Astrocyte (in vitro differentiated cells and primary cell): ENCODE results near the gene RBM22. TPM values are rescaled to one million over a fixed set of nuclear protein-coding genes. Genes with fewer than 3 reads are reported as not detected.

Experiments
- DNase-seq: peaks from one replicate; pipeline ENCODE4 v3.0.0-alpha.2; 2010; ENCODE audit warnings: low read depth
- FAIRE-seq: peaks from 2 replicates; lab custom pipeline; 2011; peaks lifted over from hg19 to GRCh38; lab: Jason Lieb, UNC
- H2AFZ ChIP-seq: 2 replicates; pipeline ENCODE4 v1.6.0; 2012; ENCODE audit warnings: low read depth, low read length, inconsistent platforms
- H3K27ac ChIP-seq: 2 replicates; pipeline ENCODE4 v1.5.1; 2011; ENCODE audit warnings: low read depth, low read length, inconsistent platforms
- H3K27me3 ChIP-seq: 2 replicates; pipeline ENCODE4 v1.6.0; 2011; ENCODE audit warnings: low read length, inconsistent platforms; ENCODE audit not compliant: insufficient read depth
- H3K36me3 ChIP-seq: 2 replicates; pipeline ENCODE4 v1.5.1; 2011; ENCODE audit warnings: low read length, inconsistent platforms; ENCODE audit not compliant: insufficient read depth
- H3K4me1 ChIP-seq: 2 replicates; pipeline ENCODE4 v1.5.1; 2011; ENCODE audit warnings: low read length, inconsistent platforms; ENCODE audit not compliant: insufficient read depth
- H3K4me2 ChIP-seq: 2 replicates; pipeline ENCODE4 v1.6.0; 2012; ENCODE audit warnings: low read length, inconsistent platforms
- H3K4me3 ChIP-seq: 2 replicates; pipeline ENCODE4 v1.5.1; 2011; ENCODE audit warnings: low read depth, mild to moderate bottlenecking, low read length, inconsistent platforms; ENCODE audit not compliant: insufficient read depth
- H3K79me2 ChIP-seq: 2 replicates; pipeline ENCODE4 v1.6.0; 2012; ENCODE audit warnings: mild to moderate bottlenecking, low read length, inconsistent platforms; ENCODE audit not compliant: insufficient read depth
- H3K9ac ChIP-seq: 2 replicates; pipeline ENCODE4 v1.6.0; 2012; ENCODE audit warnings: mild to moderate bottlenecking, low read length, inconsistent platforms
- H3K9me3 ChIP-seq: 2 replicates; pipeline ENCODE4 v1.5.1; 2012; ENCODE audit warnings: low read depth, mild to moderate bottlenecking, low read length, inconsistent platforms; ENCODE audit not compliant: insufficient read depth
- H4K20me1 ChIP-seq: 2 replicates; pipeline ENCODE4 v1.6.0; 2012; ENCODE audit warnings: low read length, inconsistent platforms; ENCODE audit not compliant: insufficient read depth
- H3K27ac Mint-ChIP-seq: one replicate; pipeline ENCODE4 v1.8.0; 2021; ENCODE audit warnings: mild to moderate bottlenecking, mixed read lengths; ENCODE audit not compliant: unreplicated experiment
- H3K27me3 Mint-ChIP-seq: one replicate; pipeline ENCODE4 v1.8.0; 2021; ENCODE audit warnings: low read depth, mixed read lengths; ENCODE audit not compliant: unreplicated experiment
- H3K36me3 Mint-ChIP-seq: one replicate; pipeline ENCODE4 v1.8.0; 2021; ENCODE audit warnings: low read depth, mixed read lengths; ENCODE audit not compliant: unreplicated experiment
- H3K4me1 Mint-ChIP-seq: one replicate; pipeline ENCODE4 v1.8.0; 2021; ENCODE audit warnings: low read depth, mixed read lengths; ENCODE audit not compliant: unreplicated experiment
- H3K4me3 Mint-ChIP-seq: one replicate; pipeline ENCODE4 v1.8.0; 2021; ENCODE audit warnings: mild to moderate bottlenecking, moderate library complexity, mixed read lengths; ENCODE audit not compliant: unreplicated experiment
- H3K9me3 Mint-ChIP-seq: one replicate; pipeline ENCODE4 v1.8.0; 2021; ENCODE audit warnings: mild to moderate bottlenecking, mixed read lengths; ENCODE audit not compliant: unreplicated experiment
- CTCF ChIP-seq: IDR thresholded peaks from 2 replicates; pipeline ENCODE4 v1.5.1; 2011; ENCODE audit warnings: low read depth, mild to moderate bottlenecking, inconsistent platforms, low read length, moderate library complexity; ENCODE audit not compliant: insufficient read depth
- EZH2 ChIP-seq: IDR thresholded peaks from 2 replicates; pipeline ENCODE4 v1.6.1; 2012; ENCODE audit warnings: mild to moderate bottlenecking, low read length, inconsistent platforms; ENCODE audit not compliant: insufficient read depth
- total RNA-seq: library from RNA; stranded (reverse); gene quantifications from 2 replicates; pipeline ENCODE4 v1.2.1, GENCODE V29; 2021

The RBM22 gene
- total RNA-seq, 1 donor from 2014 or later: 47.4 TPM

GRCh38 chr5:150645070-150645700 lies 55.7 kb downstream of the RBM22 start:
- H3K36me3 Mint-ChIP-seq: peaks cover 19% of the 10 kb centered on the region
- H3K4me1 Mint-ChIP-seq: peaks cover 54% of the 10 kb centered on the region
- H3K9me3 Mint-ChIP-seq: peaks cover 2% of the 10 kb centered on the region
- FAIRE-seq (peak; percentile 58), DNase-seq (peak; percentile 80)
- H3K4me3 ChIP-seq: no peak overlapping the region
- peak overlapping the region; percentile 67 for H3K4me2 ChIP-seq
- H3K4me1 ChIP-seq: peaks cover 50% of the 10 kb centered on the region
- TF ChIP-seq CTCF (no peak), EZH2 (no peak)
- H3K36me3 ChIP-seq: no peaks in the 10 kb centered on the region
- no peak overlapping the region for H3K27ac ChIP-seq
- peaks cover 65% of the 10 kb centered on the region for H4K20me1 ChIP-seq
- H3K27me3 ChIP-seq: no peaks in the 10 kb centered on the region
- peaks cover 77% of the 10 kb centered on the region for H3K79me2 ChIP-seq
- peaks cover 6% of the 10 kb centered on the region for H3K27me3 Mint-ChIP-seq
- H3K4me3 Mint-ChIP-seq: no peak overlapping the region
- peak overlapping the region; percentile 40 for H3K9ac ChIP-seq
- peak overlapping the region; percentile 91 for H3K27ac Mint-ChIP-seq
- no peaks in the 10 kb centered on the region for H3K9me3 ChIP-seq
- no peak overlapping the region for H2AFZ ChIP-seq

GRCh38 chr5:150644514-150644913 lies 56.3 kb downstream of the RBM22 start:
- peaks cover 58% of the 10 kb centered on the region for H4K20me1 ChIP-seq
- peaks cover 57% of the 10 kb centered on the region for H3K4me1 ChIP-seq
- H3K4me3 ChIP-seq: no peak overlapping the region
- DNase-seq (no peak), FAIRE-seq (no peak)
- H3K36me3 ChIP-seq: no peaks in the 10 kb centered on the region
- Mint-ChIP-seq H3K27me3 (peaks cover 6% of the 10 kb centered on the region), H3K4me1 (peaks cover 58% of the 10 kb centered on the region), H3K27ac (peak overlapping the region; percentile 91), H3K4me3 (peak overlapping the region; percentile 74), H3K9me3 (peaks cover 2% of the 10 kb centered on the region), H3K36me3 (peaks cover 19% of the 10 kb centered on the region)
- peak overlapping the region; percentile 5 for H3K27ac ChIP-seq
- no peaks in the 10 kb centered on the region for H3K9me3 ChIP-seq
- peak overlapping the region; percentile 40 for H3K9ac ChIP-seq
- no peak for TF ChIP-seq EZH2
- no peak for TF ChIP-seq CTCF
- H3K4me2 ChIP-seq: peak overlapping the region; percentile 67
- H3K27me3 ChIP-seq: no peaks in the 10 kb centered on the region
- peaks cover 70% of the 10 kb centered on the region for H3K79me2 ChIP-seq
- H2AFZ ChIP-seq: no peak overlapping the region

GRCh38 chr5:150644058-150644457 lies 56.8 kb downstream of the RBM22 start:
- H3K79me2 ChIP-seq: peaks cover 69% of the 10 kb centered on the region
- no peak overlapping the region for H2AFZ ChIP-seq
- H3K4me3 ChIP-seq: no peak overlapping the region
- Mint-ChIP-seq H3K36me3 (peaks cover 18% of the 10 kb centered on the region), H3K27me3 (peaks cover 5% of the 10 kb centered on the region), H3K9me3 (peaks cover 2% of the 10 kb centered on the region), H3K27ac (peak overlapping the region; percentile 91), H3K4me1 (peaks cover 61% of the 10 kb centered on the region), H3K4me3 (peak overlapping the region; percentile 74)
- peaks cover 62% of the 10 kb centered on the region for H3K4me1 ChIP-seq
- peaks cover 54% of the 10 kb centered on the region for H4K20me1 ChIP-seq
- TF ChIP-seq CTCF (no peak), EZH2 (no peak)
- DNase-seq (no peak), FAIRE-seq (no peak)
- H3K9ac ChIP-seq: peak overlapping the region; percentile 40
- H3K36me3 ChIP-seq: no peaks in the 10 kb centered on the region
- peak overlapping the region; percentile 67 for H3K4me2 ChIP-seq
- no peaks in the 10 kb centered on the region for H3K27me3 ChIP-seq
- no peak overlapping the region for H3K27ac ChIP-seq
- no peaks in the 10 kb centered on the region for H3K9me3 ChIP-seq
